Stimulated activated CD4-positive, alpha-beta T cell treated with anti-CD3 and anti-CD28 coated beads, Interleukin-1b, Interleukin-23, amount 100 ng/mL, for 24 hours (primary cell): ENCODE results near the gene FITM1.
A peak's percentile ranks its signal among the peaks of the same experiment; 100 is the strongest.

Experiments
- DNase-seq, 4 experiments: peaks; one replicate each; pipeline ENCODE4 v3.0.0-alpha.2; 2020; ENCODE audit warnings: low read depth in 4 of 4, low spot score in 1 of 4

Gene FITM1

GRCh38 chr14:24119691-24120090 lies 10.8 kb upstream of the FITM1 start:
- no peak for DNase-seq

GRCh38 chr14:24121210-24121609 lies 9.2 kb upstream of the FITM1 start:
- DNase-seq, result no peak

GRCh38 chr14:24122416-24122815 lies 8.0 kb upstream of the FITM1 start:
- no peak for DNase-seq

- DNase-seq, result no peak
Observed at GRCh38 chr14:24122898-24123297, 7.6 kb upstream of the FITM1 start.

- DNase-seq, result no peak
Observed at GRCh38 chr14:24123424-24124417, 6.7 kb upstream of the FITM1 start.

GRCh38 chr14:24126939-24127338 lies 3.5 kb upstream of the FITM1 start:
- DNase-seq, result no peak

- no peak for DNase-seq
Observed at GRCh38 chr14:24127673-24128072, 2.8 kb upstream of the FITM1 start.

- no peak for DNase-seq
Observed at GRCh38 chr14:24129410-24129998, 955 bp upstream of the FITM1 start.

GRCh38 chr14:24130717-24131548 lies 474 bp downstream of the FITM1 start:
- no peak for DNase-seq

GRCh38 chr14:24131549-24131966 lies 1.1 kb downstream of the FITM1 start:
- no peak for DNase-seq

GRCh38 chr14:24132061-24132685 lies 1.7 kb downstream of the FITM1 start:
- no peak for DNase-seq

- no peak for DNase-seq
Observed at GRCh38 chr14:24132976-24133375, 2.5 kb downstream of the FITM1 start.

GRCh38 chr14:24133735-24134134 lies 3.3 kb downstream of the FITM1 start:
- DNase-seq, result no peak

- DNase-seq, result no peak
Observed at GRCh38 chr14:24135584-24135833, 5.0 kb downstream of the FITM1 start.

GRCh38 chr14:24135834-24136683 lies 5.6 kb downstream of the FITM1 start, which contains the start of gene PSME1:
Gene PSME1, plus strand, starts transcription at chr14:24136194. Its CDS starts 69 bp downstream, at chr14:24136263.
- DNase-seq, result peak; percentile 76 to 94 (median 91)

- DNase-seq, result no peak
Observed at GRCh38 chr14:24136684-24137528, 6.4 kb downstream of the FITM1 start.

- no peak for DNase-seq
Observed at GRCh38 chr14:24137529-24138395, 7.3 kb downstream of the FITM1 start.
